ENCODE data around the gene CCND1.

DNA sequence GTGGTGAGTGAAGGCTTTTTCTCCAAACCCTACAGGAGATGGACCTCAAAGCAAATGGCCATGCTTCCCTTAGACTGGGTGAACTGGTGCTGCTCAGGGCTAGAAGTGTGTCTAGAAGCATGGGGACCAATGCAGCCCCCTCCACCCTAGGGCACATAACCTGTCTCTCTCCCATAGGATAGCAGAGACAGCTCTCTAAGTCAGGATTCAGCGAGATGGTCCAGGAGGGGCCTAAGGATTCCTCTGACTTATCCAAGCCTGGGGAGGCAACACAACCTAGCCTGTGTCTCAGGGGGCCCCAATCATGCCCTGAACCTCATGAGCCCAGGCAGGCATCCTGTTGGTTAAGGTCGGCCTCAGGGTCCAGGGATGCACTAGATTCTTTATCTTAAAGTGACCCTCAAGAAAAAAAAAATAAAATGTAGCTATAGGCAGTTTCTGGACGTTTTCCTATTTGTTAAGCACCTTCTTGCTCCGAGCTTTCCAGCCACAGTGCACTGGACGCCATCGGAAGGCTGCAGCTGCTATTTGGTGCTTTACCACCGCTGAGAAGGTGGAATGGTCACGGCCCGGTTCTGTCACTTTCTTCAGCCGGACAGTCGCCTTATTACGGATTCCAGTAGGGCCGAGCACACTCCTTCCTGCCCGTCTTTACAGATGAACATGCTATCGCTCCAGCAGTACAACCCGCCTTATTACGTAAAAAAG lies 5.0 kb upstream of the CCND1 start:
- TF ChIP-seq POLR2A (IDR thresholded peaks at IDR 0.05), result no peak
- TF ChIP-seq POLR2AphosphoS5 (IDR thresholded peaks at IDR 0.05), result no peak
- TF ChIP-seq, protein P1, sequence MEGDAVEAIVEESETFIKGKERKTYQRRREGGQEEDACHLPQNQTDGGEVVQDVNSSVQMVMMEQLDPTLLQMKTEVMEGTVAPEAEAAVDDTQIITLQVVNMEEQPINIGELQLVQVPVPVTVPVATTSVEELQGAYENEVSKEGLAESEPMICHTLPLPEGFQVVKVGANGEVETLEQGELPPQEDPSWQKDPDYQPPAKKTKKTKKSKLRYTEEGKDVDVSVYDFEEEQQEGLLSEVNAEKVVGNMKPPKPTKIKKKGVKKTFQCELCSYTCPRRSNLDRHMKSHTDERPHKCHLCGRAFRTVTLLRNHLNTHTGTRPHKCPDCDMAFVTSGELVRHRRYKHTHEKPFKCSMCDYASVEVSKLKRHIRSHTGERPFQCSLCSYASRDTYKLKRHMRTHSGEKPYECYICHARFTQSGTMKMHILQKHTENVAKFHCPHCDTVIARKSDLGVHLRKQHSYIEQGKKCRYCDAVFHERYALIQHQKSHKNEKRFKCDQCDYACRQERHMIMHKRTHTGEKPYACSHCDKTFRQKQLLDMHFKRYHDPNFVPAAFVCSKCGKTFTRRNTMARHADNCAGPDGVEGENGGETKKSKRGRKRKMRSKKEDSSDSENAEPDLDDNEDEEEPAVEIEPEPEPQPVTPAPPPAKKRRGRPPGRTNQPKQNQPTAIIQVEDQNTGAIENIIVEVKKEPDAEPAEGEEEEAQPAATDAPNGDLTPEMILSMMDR (IDR thresholded peaks at IDR 0.05 in 8 of 11, conservative IDR thresholded peaks at IDR 0.05 in 3 of 11), result no peak
